SIG-M5 treated with dmso at 0.1 percent for 504 hours (cell line): ENCODE measurements around the gene OLA1.
"Not testable (repeated sequence)": the region's sequence is repeated elsewhere in the genome, so short reads cannot be mapped to it uniquely, and the experiment has no call there.

ENCODE experiments used
- DNase-seq: peaks from one replicate; lab custom pipeline; 2025; ENCODE audit not compliant: unreplicated experiment; lab: John Stamatoyannopoulos, UW

The OLA1 gene

DNA sequence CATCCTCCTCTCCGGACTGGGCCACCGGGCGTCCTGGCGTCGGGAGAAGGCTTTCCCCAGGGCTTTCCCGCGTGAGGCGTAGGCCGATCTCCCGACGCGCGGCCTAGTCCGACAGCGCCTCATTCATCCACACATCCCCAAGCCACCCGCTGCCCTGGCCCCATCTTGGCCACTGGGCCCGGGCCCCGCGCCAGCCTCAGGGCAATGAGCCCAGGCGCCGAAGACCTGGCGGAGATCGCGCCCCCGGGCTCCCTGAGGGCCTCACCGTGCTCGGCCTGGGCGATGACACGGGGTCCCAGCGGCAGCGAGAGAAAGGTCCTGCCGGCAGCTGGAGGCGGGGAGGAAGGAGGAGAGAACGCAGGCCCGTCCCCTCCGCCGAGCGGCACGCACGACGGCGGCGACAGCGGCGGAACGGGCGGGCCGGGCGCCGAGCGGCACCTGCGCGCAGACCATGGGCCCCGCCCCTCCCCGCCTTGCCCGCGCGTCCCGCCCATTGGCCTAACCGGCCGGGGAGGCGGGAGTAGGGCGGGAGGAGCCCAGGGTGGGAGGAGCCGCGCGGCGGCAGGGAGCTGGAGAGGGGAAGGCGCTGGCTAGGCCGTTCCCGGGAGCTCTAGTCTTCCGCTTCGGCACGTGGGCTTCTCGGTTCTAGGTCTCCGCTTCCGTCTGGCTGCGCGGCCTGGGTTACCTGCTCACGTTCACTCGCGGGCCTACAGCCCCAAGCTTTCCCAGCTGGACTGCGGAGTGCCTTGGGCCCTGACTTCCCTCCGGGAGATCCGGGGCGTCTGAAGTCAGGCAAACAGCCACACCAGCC is at the start of gene OLA1:
TSS of gene OLA1 (minus strand) at position 346 of the 811 bp plus-strand sequence. CDS start 1,717 bp downstream, outside the sequence.
- DNase-seq = peak; percentile 95

DNA sequence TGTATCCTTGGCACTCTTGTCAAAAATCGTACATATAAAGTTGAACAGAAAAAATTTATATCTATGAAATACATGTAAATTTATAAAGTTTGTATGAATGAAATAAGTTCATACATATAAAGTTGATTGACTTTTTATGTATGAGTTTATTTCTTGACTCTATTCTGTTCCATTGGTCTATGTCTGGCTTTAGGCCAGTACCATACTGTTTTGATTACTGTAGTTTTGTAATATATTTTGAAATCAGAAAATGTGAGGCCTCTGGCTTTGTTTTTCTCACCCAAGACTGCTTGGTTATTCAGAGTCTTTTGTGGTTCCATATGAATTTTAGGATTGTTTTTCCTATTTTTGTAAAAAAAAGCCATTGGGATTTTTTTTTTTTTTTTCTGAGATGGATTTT is 44.6 kb upstream of the OLA1 start:
- no peak for DNase-seq

DNA sequence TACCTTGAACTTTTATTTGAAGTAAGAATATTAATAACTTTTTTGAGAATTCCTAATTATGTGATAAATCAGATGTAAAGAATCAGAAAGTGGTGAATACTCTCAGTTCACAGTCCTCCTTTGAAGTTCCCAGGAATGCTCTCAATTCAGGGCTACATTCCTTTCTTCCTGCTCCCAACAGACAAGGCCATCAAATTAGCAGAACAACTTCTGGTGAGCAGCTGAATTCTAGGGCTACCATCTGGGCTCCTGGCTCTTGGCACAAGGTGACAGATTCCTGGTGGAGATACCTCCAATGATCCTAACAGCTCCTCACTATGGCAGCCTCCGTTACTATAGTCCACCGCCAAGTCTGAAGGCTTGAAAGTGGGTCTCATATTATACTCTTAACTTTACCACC is 37.8 kb upstream of the OLA1 start:
- DNase-seq = no peak

DNA sequence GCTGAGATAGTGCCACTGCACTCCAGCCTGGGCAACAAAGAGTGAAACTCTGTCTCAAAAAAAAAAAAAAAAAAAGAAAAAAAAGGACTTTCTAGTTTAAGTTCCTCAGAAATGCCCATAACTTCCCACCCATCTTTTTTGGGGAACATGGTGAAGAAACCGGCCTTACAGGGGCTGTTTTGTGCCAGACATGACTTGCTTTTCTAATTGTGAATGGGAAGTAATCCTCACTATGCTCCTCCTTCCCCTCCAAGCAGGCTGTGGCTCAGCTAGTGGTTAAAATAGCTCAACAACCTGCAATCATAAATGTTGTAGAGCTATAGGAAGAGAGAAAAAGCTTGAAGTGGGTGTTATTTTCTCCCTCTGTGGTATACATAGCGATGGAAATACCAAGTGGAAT is 34.1 kb upstream of the OLA1 start:
- peak; percentile 59 for DNase-seq

DNA sequence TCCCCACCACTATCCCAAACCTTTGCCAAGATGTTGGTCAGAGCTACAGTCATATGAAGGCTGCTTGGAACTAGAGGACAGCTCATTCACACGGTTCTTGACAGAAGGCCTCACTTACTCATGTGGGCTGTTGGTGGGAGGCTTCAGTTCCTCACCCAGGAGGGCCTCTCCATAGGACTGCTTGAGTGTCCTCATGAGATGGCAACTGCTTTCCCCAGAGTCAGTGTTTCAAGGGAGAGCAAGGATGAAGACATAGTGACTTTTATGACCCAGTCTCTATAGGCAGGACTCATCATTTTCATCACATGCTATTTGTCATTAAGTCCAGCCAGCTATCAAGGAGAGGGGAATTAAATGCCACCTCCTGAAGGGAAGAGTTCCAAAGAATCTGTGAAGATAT is 33.4 kb upstream of the OLA1 start:
- DNase-seq = no peak

DNA sequence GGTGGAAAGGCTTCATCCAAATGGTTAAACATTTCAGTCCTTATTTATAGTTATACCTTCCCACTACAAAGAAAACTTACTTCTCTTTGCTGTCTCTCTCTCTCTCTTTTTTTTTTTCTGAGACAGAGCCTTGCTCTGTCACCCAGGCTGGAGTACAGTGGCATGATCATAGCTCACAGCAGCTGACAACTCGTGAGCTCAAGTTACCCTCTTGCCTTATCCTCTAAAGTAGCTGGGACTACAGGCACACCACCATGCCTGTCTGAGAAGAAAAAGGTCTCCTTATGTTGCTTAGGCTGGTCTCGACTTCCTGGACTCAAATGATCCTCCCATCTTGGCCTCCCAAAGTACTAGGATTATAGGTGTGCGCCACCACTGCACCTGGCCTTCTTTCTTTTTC is 32.3 kb upstream of the OLA1 start:
- DNase-seq = no peak

DNA sequence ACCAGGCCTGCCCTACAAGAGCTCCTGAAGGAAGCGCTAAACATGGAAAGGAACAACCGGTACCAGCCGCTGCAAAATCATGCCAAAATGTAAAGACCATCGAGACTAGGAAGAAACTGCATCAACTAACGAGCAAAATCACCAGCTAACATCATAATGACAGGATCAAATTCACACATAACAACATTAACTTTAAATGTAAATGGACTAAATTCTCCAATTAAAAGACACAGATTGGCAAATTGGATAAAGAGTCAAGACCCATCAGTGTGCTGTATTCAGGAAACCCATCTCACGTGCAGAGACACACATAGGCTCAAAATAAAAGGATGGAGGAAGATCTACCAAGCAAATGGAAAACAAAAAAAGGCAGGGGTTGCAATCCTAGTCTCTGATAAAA is 21.9 kb upstream of the OLA1 start:
- not testable (repeated sequence) for DNase-seq

DNA sequence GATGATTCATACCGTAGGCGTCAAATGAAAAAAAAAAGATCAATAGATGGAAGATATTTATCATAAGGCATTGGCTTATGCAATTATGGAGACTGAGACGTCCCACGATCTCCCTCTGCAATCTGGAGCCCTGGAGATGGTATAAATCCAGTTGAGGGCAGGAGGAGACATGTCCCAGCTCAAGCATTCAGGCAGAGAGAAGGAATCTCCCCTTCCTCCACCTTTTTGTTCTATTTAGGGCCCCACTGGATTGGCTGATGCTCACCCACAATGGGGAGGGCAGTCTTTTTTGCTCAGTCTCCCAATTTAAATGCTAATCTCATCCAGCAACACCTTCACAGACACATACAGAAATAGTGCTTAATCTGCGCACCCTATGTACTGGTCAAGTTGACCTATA is 18.0 kb upstream of the OLA1 start:
- no peak for DNase-seq

DNA sequence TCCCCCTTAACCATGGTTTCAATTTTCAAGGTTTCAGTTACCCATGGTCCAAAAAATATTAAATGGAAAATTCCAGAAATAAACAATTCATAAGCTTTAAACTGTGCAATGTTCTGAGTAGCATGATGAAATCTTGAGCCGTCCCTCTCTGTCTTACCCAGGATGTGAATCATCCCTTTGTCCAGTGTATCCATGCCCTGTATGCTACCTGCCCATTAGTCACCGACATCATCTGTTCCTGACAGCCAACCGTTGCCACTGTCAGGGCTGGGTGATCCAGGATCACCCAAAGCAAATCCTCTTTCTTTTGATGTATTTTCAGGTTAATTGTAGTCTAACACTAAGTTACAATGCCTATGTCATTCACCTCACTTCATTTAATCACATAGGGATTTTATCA is 15.7 kb upstream of the OLA1 start:
- no peak for DNase-seq

DNA sequence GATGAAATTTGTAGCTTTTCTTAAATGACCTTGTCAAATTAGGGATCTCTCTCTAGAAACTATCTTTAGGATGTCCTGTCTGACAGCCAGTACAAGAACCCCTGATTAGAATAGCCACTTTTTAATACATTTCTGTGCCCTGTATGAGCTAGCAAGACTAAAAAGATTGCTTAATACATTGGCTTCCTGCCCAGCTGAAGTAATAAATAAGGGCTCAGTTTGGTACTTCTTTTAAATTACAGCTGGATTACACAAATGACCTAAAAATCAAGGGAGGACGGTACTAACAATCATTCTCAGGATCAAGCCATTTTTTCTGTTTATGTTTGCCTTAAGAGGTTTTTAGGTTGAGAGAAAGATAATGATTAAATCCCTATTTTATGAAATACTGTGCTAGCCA is 11.6 kb upstream of the OLA1 start:
- DNase-seq = peak; percentile 56

DNA sequence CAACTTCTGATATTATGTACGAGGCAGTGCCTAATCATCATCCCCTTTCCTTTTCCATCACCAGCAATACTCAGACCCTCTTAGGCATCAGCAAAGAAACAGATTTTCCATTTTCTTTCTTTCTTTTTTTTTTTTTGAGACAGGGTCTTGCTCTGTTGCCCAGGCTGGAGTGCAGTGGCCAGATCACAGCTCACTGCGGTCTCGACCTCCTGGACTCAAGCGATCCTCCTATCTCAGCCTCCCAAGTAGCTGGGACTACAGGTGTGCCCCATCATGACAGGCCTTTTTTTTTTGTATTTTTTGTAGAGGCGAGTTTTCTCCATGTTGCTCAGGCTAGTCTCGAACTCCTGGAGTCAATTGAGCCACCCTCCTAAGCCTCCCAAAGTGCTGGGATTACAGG is 5.9 kb upstream of the OLA1 start:
- DNase-seq = no peak

DNA sequence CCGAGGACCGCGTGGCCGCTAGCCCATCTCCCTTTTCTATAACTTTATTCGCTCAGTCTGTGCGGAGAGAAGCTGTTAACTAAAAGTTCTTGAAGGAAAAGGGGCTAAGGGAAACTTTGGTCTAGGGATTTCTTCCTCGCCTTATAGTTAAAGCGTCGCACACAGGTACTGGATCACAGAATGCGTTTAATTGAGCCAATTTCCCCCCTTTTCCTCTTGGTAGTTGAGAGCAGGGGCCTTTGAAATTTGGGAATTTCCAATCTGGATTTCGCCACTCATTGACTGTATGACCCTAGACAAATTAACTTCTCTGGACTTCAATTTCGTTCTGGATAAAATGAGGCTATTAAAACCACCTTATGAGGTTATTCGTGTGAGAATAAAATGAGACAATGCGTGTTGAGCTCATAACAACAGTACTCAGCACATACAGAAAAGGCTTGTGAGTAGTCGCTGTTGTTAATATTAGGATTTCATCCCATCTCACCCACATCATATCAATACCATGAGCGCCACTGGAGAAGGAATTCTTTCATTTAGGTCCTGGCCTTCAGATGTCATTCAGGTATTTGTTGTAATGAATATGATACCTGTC is 763 bp upstream of the OLA1 start:
- no peak for DNase-seq

DNA sequence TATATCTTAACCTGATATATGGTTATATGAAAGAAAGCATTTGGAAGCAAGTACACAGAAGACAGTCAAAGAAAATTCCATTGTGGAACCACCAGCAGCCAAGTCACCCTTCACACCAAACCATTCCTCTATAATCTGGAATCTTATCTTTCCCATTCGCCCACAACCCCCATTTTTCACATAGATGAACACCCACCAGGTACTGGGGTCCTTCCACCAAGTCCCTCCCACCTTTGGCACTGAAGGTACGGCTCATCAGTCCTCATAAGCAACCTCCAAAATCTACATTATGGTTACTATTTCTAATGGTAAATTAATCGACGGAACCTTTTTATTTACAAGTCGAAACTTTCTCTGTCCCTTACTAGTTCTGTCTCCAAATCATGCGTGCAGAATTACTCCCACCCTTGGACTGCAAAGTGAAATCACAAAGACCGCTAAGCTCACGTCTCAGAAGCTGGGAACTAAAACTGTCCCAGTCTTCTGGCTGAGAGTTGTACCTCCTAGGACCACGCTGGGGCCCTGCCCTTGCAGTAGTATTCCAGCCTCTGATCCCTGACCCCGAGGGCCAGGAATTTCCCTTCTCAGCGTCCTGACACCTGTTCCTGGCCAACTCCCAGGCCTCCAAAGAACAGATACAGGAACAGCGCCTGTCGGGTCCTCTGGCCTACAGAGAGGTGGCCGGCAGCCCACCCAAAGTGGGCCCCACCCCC is 702 bp downstream of the OLA1 start:
- DNase-seq = peak; percentile 35

DNA sequence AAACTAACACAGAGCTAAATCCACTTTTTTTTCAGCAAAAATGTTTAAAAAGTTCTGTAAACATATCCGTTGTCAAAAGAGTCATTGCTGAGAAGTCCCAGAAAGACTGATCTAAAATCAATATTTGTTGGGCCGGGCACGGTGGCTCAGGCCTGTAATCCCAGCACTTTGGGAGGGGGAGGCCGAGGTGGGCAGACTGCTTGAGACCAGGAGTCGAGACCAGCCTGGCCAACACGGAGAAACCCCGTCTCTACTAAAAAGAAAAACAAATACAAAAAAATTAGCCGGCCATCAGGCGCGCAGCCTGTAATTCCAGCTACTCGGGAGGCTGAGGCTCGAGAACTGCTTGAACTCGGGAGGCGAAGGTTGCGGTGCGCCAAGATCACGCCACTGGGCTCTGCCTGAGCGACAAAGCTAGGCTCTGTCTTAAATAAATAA is 1.4 kb downstream of the OLA1 start:
- no peak for DNase-seq

DNA sequence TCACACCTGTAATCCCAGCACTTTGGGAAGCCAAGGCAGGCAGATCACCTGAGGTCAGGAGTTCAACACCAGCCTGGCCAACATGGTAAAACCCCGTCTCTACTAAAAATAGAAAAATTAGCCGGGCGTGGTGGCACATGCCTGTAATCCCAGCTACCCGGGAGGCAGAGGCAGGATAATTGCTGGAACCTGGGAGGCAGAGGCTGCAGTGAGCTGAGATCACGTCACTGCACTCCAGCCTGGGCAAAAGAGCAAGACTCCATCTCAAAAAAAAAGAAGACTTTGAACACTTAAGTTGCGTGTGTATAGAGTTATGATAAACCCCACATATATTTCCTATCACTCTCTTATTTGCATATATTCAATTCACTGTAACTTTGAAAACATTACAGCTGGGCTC is 2.7 kb downstream of the OLA1 start:
- not testable (repeated sequence) for DNase-seq

DNA sequence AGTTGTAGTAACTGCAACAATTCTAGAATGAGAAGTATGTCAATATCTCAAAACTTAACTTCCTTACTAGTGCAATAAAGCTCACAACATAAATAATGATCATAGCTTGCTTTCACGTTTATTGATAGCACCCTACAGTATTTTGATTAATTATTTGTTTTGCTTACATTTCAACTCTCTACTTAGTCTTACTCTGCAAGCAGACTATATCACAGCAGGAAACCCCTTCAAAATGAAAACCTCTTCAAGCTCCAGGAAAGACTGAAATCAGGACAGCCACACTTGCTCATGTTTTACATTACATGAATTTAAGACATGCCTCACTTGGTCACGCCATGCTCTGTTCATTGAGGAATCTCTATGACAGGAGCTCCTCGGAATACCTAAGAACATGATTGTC is 3.3 kb downstream of the OLA1 start:
- DNase-seq = no peak

DNA sequence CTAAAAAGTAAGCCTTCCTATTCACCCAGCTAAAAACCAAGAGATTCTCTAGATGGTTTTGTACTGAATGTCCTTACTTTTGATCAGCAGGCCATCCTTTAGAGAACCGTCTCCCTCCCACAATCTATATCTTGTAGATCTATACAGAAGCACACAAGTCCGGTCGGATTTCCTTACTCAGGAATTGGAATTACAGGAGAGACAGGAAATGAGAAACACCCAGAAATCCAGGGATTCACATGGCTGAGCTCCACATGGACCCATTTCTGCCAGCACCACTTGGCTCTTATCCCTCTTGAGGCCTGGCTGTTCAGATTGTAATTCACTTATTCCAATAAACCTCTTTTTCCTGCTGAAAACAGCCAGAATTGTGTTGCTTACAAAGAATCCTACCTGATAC is 4.5 kb downstream of the OLA1 start:
- DNase-seq = no peak

DNA sequence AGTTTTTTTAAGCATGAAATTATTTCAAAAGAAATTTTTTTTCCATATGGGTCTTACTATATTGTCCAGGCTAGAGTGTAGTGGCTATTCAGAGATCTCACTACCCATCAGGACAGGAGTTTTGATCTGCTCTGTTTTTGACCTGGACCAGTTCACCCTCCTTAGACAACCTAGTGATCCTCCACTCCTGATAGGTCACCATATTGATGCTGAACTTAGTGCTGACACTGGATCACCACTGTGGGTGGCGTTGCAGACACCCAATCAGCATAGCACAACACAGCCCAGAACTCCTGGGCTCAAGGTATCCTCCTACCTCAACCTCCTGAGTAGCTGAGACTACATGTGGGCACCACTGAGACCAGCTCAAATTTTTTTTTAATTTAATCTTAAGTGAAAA is 8.2 kb downstream of the OLA1 start:
- no peak for DNase-seq

DNA sequence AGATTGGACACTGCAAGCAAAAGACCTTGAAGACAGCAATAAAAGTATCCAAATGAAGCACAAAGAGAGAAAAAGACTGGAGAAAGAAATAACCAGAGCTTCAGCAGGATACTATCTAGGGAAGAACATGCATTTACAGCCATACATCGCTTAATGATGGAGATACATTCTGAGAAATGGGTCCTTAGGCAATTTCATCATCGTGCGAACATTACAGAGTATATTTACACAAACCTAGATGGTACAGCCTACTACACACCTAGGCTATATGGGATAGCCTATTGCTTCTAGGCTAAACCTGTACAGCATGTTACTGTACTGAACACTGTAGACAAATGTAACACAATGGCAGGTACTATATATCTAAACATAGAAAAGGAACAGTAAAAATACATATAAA is 11.9 kb downstream of the OLA1 start:
- DNase-seq = no peak

DNA sequence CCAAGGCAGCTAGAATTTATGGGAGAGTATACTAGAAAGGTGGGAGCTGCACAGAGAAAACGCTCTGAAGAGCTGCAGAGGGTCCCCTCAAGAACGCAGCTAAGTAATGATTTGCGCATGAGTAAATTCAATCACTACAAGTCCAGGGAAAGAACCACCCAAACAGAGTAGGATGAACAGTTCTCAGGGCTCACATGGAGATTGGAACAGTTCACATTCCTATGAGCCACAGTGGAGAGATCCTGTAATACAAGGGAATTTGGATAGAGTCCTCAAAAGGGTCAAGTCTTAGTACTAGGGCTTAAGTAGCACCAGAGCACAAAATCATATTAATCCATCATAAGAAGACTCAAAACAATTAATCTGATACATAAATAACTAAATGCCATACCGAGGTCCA is 12.7 kb downstream of the OLA1 start:
- no peak for DNase-seq

DNA sequence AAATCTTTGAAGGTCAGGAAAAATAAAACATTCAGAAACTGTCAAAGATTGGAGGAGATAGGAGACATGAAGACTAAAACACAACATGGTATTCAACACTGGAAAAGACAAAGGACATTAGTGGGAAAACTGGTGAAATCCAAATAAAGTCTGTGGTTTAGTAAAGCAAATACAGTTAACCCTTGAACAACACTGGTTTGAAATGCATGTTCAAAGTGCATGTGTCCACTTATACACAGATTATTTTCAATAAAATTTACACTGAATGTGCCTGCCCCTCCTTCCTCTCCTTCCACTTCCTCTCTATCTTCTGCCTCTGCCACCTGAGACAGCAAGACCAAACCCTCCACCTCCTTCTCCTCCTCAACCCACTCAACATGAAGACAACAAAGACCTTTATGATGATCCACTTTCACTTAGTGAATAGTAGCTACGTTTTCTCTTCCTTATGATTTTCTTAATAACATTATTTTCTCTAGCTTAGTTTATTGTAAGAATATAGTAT is 14.5 kb downstream of the OLA1 start:
- no peak for DNase-seq

DNA sequence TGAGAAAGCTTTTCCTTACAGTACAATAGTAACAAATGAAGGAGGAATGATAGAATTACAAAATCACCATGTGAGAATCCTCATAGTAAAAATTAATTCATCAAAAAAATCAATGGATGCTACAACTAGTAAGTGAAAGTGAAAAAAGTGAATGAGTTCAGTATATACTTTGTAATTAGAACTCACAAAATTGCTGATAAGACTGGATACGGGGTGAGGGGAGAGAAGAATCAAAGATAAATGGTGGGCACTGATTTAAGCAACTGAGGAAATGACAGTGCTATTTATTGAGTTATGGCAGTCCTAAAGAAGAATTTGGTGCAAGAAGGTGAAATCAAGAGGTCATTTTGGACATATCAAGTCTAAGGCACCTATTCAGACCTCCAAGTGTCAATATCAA is 20.6 kb downstream of the OLA1 start:
- no peak for DNase-seq
